ENCODE results near the gene TOX3.

DNA sequence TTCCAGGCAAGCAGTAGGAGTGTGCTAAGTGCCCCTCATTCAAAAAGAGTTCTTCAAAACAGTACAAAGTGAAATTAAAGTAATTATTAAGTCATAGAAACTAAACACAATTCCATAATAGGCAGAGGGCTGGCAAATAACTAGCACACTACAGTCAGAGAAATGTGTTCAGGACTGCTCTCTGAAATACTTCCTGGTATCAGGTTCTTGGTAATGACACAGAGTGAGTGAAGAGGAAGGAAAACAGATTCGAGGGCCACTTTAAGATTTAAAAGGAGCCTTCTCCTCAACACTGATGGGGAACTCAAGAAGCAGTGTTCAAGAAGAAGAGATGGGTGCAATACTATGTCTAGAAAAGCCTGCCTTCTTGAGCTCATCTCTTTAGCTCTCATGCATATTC, 139.2 kb downstream of the TOX3 start:
- no peak for TF ChIP-seq POLR2A (IDR thresholded peaks at IDR 0.05)
- TF ChIP-seq, protein P1, sequence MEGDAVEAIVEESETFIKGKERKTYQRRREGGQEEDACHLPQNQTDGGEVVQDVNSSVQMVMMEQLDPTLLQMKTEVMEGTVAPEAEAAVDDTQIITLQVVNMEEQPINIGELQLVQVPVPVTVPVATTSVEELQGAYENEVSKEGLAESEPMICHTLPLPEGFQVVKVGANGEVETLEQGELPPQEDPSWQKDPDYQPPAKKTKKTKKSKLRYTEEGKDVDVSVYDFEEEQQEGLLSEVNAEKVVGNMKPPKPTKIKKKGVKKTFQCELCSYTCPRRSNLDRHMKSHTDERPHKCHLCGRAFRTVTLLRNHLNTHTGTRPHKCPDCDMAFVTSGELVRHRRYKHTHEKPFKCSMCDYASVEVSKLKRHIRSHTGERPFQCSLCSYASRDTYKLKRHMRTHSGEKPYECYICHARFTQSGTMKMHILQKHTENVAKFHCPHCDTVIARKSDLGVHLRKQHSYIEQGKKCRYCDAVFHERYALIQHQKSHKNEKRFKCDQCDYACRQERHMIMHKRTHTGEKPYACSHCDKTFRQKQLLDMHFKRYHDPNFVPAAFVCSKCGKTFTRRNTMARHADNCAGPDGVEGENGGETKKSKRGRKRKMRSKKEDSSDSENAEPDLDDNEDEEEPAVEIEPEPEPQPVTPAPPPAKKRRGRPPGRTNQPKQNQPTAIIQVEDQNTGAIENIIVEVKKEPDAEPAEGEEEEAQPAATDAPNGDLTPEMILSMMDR (IDR thresholded peaks at IDR 0.05), result no peak

Data from gastroesophageal sphincter (tissue), 3 donors.